ENCODE data around the gene HBEGF.

HBEGF gene

GRCh38 chr5:140298183-140298601 is 48.2 kb downstream of the HBEGF start:
- Histone ChIP-seq H3K4me1 (ENCODE audit: control insufficient read depth, insufficient read depth, low read length) (peaks cover 67% of the 10 kb centered on the region), H3K36me3 (ENCODE audit: control insufficient read depth, insufficient read depth, low read length, severe bottlenecking) (peaks cover 8% of the 10 kb centered on the region), H3K9me3 (ENCODE audit: control insufficient read depth, low read length) (no peaks in the 10 kb centered on the region), H3K27me3 (replicated peaks; ENCODE audit: control insufficient read depth, insufficient read depth, low read length) (no peaks in the 10 kb centered on the region), H3K9ac (ENCODE audit: low read length) (no peak overlapping the region), H3K4me3 (ENCODE audit: low read length) (no peak overlapping the region)
- DNase-seq (ENCODE audit: low read depth), result peak; percentile 40

GRCh38 chr5:140297283-140297682 is 49.1 kb downstream of the HBEGF start:
- no peaks in the 10 kb centered on the region for H3K27me3 ChIP-seq (replicated peaks; ENCODE audit: control insufficient read depth, insufficient read depth, low read length)
- H3K4me1 ChIP-seq (ENCODE audit: control insufficient read depth, insufficient read depth, low read length), result peaks cover 75% of the 10 kb centered on the region
- H3K36me3 ChIP-seq (ENCODE audit: control insufficient read depth, insufficient read depth, low read length, severe bottlenecking), result peaks cover 8% of the 10 kb centered on the region
- H3K9ac ChIP-seq (ENCODE audit: low read length), result no peak overlapping the region
- DNase-seq (ENCODE audit: low read depth), result no peak
- no peaks in the 10 kb centered on the region for H3K9me3 ChIP-seq (ENCODE audit: control insufficient read depth, low read length)
- H3K4me3 ChIP-seq (ENCODE audit: low read length), result no peak overlapping the region

- H3K36me3 ChIP-seq (ENCODE audit: control insufficient read depth, insufficient read depth, low read length, severe bottlenecking), result peaks cover 8% of the 10 kb centered on the region
- H3K27me3 ChIP-seq (replicated peaks; ENCODE audit: control insufficient read depth, insufficient read depth, low read length), result no peaks in the 10 kb centered on the region
- H3K4me1 ChIP-seq (ENCODE audit: control insufficient read depth, insufficient read depth, low read length), result peaks cover 70% of the 10 kb centered on the region
- H3K9me3 ChIP-seq (ENCODE audit: control insufficient read depth, low read length), result no peaks in the 10 kb centered on the region
- no peak overlapping the region for H3K4me3 ChIP-seq (ENCODE audit: low read length)
- H3K9ac ChIP-seq (ENCODE audit: low read length), result no peak overlapping the region
- DNase-seq (ENCODE audit: low read depth), result no peak
Observed at GRCh38 chr5:140296289-140296688, 50.1 kb downstream of the HBEGF start.

DNA sequence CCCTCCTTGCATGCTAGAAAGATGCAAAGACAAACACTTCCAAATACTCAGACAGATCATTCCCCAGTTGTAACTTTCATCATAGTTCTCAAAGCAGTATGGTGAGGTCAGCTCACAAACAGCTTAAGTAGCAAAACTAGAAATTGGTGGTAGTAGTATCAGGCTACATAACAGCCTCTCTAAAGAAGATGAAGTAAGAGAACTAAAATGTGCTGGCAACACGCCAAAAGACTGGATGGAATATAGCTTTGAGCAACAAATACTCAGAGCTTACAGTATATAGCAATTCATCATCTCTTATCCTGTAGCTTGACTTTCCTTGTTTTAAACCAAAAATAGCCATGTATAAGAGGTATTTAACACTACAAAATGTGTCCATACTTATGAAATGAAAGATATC is 51.0 kb downstream of the HBEGF start:
- H3K36me3 ChIP-seq (ENCODE audit: control insufficient read depth, insufficient read depth, low read length, severe bottlenecking), result peaks cover 8% of the 10 kb centered on the region
- H3K9ac ChIP-seq (ENCODE audit: low read length), result no peak overlapping the region
- no peaks in the 10 kb centered on the region for H3K27me3 ChIP-seq (replicated peaks; ENCODE audit: control insufficient read depth, insufficient read depth, low read length)
- H3K9me3 ChIP-seq (ENCODE audit: control insufficient read depth, low read length), result no peaks in the 10 kb centered on the region
- peaks cover 62% of the 10 kb centered on the region for H3K4me1 ChIP-seq (ENCODE audit: control insufficient read depth, insufficient read depth, low read length)
- H3K4me3 ChIP-seq (ENCODE audit: low read length), result no peak overlapping the region
- peak; percentile 97 for DNase-seq (ENCODE audit: low read depth)

- no peaks in the 10 kb centered on the region for H3K27me3 ChIP-seq (replicated peaks; ENCODE audit: control insufficient read depth, insufficient read depth, low read length)
- H3K9ac ChIP-seq (ENCODE audit: low read length), result no peak overlapping the region
- H3K4me1 ChIP-seq (ENCODE audit: control insufficient read depth, insufficient read depth, low read length), result peaks cover 62% of the 10 kb centered on the region
- no peaks in the 10 kb centered on the region for H3K9me3 ChIP-seq (ENCODE audit: control insufficient read depth, low read length)
- DNase-seq (ENCODE audit: low read depth), result no peak
- peaks cover 7% of the 10 kb centered on the region for H3K36me3 ChIP-seq (ENCODE audit: control insufficient read depth, insufficient read depth, low read length, severe bottlenecking)
- no peak overlapping the region for H3K4me3 ChIP-seq (ENCODE audit: low read length)
Observed at GRCh38 chr5:140294753-140295152, 51.6 kb downstream of the HBEGF start.

- DNase-seq (ENCODE audit: low read depth), result no peak
- Histone ChIP-seq H3K27me3 (replicated peaks; ENCODE audit: control insufficient read depth, insufficient read depth, low read length) (no peaks in the 10 kb centered on the region), H3K9me3 (ENCODE audit: control insufficient read depth, low read length) (no peaks in the 10 kb centered on the region), H3K4me3 (ENCODE audit: low read length) (no peak overlapping the region), H3K36me3 (ENCODE audit: control insufficient read depth, insufficient read depth, low read length, severe bottlenecking) (no peaks in the 10 kb centered on the region), H3K9ac (ENCODE audit: low read length) (no peak overlapping the region), H3K4me1 (ENCODE audit: control insufficient read depth, insufficient read depth, low read length) (peaks cover 62% of the 10 kb centered on the region)
Observed at GRCh38 chr5:140293849-140294100, 52.6 kb downstream of the HBEGF start.

- no peaks in the 10 kb centered on the region for H3K9me3 ChIP-seq (ENCODE audit: control insufficient read depth, low read length)
- H3K36me3 ChIP-seq (ENCODE audit: control insufficient read depth, insufficient read depth, low read length, severe bottlenecking), result no peaks in the 10 kb centered on the region
- H3K27me3 ChIP-seq (replicated peaks; ENCODE audit: control insufficient read depth, insufficient read depth, low read length), result no peaks in the 10 kb centered on the region
- H3K4me3 ChIP-seq (ENCODE audit: low read length), result no peak overlapping the region
- no peak overlapping the region for H3K9ac ChIP-seq (ENCODE audit: low read length)
- peak; percentile 25 for DNase-seq (ENCODE audit: low read depth)
- peaks cover 57% of the 10 kb centered on the region for H3K4me1 ChIP-seq (ENCODE audit: control insufficient read depth, insufficient read depth, low read length)
Observed at GRCh38 chr5:140293091-140293848, 53.1 kb downstream of the HBEGF start.

GRCh38 chr5:140292212-140293036 is 54.0 kb downstream of the HBEGF start:
- Histone ChIP-seq H3K4me1 (ENCODE audit: control insufficient read depth, insufficient read depth, low read length) (peaks cover 49% of the 10 kb centered on the region), H3K36me3 (ENCODE audit: control insufficient read depth, insufficient read depth, low read length, severe bottlenecking) (no peaks in the 10 kb centered on the region), H3K4me3 (ENCODE audit: low read length) (no peak overlapping the region), H3K27me3 (replicated peaks; ENCODE audit: control insufficient read depth, insufficient read depth, low read length) (no peaks in the 10 kb centered on the region), H3K9ac (ENCODE audit: low read length) (no peak overlapping the region), H3K9me3 (ENCODE audit: control insufficient read depth, low read length) (no peaks in the 10 kb centered on the region)
- DNase-seq (ENCODE audit: low read depth), result peak; percentile 15

DNA sequence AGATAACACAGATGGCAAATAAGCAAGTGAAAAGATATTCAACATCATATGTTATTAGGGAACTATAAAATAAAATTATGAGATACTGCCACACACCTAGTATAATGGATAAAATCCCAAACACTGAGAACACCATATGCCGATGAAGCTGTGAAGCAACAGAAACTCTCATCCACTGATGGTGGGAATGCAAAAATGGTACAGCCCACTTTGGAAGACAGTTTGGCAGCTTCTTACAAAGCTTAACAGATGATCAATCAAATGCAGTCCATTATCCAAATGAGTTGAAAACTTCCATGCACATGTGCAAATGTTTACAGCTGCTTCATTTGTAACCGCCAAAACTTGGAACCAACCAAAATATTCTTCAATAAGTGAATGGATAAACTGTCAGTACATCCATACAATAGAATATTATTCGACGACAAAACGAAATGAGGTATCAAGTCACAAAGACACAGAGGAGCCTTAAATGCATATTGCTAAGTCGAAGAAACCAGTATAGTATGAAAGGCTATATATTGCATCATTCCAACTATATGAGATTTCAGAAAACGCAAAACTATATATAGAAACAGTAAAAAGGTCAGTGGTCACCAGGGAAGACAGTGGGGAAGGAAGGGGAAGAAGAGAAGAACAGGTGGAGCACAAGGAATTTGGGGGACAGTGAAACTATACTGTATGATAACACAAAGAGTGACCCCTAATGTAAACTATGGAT is 58.4 kb downstream of the HBEGF start:
- Histone ChIP-seq H3K9ac (ENCODE audit: low read length) (no peak overlapping the region), H3K36me3 (ENCODE audit: control insufficient read depth, insufficient read depth, low read length, severe bottlenecking) (no peaks in the 10 kb centered on the region), H3K4me3 (ENCODE audit: low read length) (no peak overlapping the region), H3K9me3 (ENCODE audit: control insufficient read depth, low read length) (no peaks in the 10 kb centered on the region), H3K4me1 (ENCODE audit: control insufficient read depth, insufficient read depth, low read length) (peaks cover 12% of the 10 kb centered on the region), H3K27me3 (replicated peaks; ENCODE audit: control insufficient read depth, insufficient read depth, low read length) (no peaks in the 10 kb centered on the region)
- no peak for DNase-seq (ENCODE audit: low read depth)

DNA sequence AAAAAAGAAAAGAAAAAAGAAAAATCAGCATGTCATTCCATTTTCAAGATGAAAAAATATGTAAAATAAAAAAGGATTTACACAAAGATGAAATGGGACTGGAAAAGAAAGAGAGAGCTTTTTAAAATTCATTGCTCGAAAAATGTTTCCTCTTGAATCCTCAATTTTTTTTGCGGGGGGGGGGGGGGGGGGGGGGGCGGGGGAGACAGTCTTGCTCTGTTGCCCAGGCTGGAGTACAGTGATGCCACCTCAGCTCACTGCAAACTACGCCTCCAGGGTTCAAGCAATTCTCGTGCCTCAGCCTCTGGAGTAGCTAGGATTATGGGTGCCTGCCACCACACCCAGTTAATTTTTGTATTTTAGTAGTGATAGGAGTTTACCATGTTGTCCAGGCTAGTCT is 60.0 kb downstream of the HBEGF start:
- no peaks in the 10 kb centered on the region for H3K36me3 ChIP-seq (ENCODE audit: control insufficient read depth, insufficient read depth, low read length, severe bottlenecking)
- H3K27me3 ChIP-seq (replicated peaks; ENCODE audit: control insufficient read depth, insufficient read depth, low read length), result no peaks in the 10 kb centered on the region
- H3K9me3 ChIP-seq (ENCODE audit: control insufficient read depth, low read length), result no peaks in the 10 kb centered on the region
- DNase-seq (ENCODE audit: low read depth), result no peak
- no peaks in the 10 kb centered on the region for H3K4me1 ChIP-seq (ENCODE audit: control insufficient read depth, insufficient read depth, low read length)
- H3K4me3 ChIP-seq (ENCODE audit: low read length), result no peak overlapping the region
- H3K9ac ChIP-seq (ENCODE audit: low read length), result no peak overlapping the region

DNA sequence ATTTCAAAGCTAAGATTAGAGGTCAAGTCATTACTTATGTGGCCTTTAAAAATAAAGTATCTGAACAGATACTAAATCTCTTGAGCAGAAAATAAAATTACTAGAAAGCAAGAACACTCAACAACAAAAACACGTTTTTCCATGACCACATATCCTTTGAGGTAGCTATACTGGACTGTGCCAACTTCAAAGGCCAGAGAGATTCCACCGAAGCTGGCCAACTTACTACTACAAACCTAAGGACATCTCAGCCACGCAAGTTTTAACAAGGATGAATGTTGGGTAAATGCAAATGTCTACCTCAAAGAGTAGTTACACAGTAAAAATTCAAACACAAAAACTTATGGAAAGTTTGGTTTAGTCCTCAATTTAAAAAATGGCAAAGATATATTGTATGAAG is 62.4 kb downstream of the HBEGF start:
- Histone ChIP-seq H3K36me3 (ENCODE audit: control insufficient read depth, insufficient read depth, low read length, severe bottlenecking) (peaks cover 4% of the 10 kb centered on the region), H3K27me3 (replicated peaks; ENCODE audit: control insufficient read depth, insufficient read depth, low read length) (no peaks in the 10 kb centered on the region), H3K9me3 (ENCODE audit: control insufficient read depth, low read length) (no peaks in the 10 kb centered on the region), H3K9ac (ENCODE audit: low read length) (no peak overlapping the region), H3K4me1 (ENCODE audit: control insufficient read depth, insufficient read depth, low read length) (no peaks in the 10 kb centered on the region), H3K4me3 (ENCODE audit: low read length) (no peak overlapping the region)
- DNase-seq (ENCODE audit: low read depth), result no peak
